HCT116 (cell line): ENCODE measurements around the gene DCUN1D5.

Experiments
- EZH2 ChIP-seq: fragments of 200-600 bp; sonication (generic); IDR thresholded peaks from 2 replicates; pipeline ENCODE4 v1.6.1; 2017; ENCODE audit warnings: antibody characterized with exemption, mixed run types
- POLR2A ChIP-seq: IDR thresholded peaks from 2 replicates; pipeline ENCODE4 v1.7.0; 2011; ENCODE audit warnings: borderline replicate concordance; ENCODE audit not compliant: insufficient read depth, insufficient read length; ENCODE audit errors: extremely low read depth

DNA sequence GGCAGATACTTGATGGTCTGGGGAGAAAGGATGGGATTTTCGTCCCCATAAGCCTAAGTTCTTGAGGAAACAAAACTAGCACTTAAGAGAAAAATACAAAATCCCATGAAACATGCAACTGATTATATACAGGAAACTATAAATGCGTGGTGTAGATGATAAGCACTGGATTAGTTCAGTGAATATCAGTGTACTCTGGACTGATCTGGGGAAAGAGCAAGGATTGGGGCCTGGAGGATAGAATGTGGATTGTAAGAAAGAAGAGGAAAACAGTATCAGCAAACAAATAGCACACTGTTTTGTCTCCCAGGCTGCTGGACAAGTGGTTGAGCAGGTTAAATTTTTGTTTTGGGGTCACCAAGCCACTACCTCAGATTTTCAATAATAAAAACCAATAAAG lies 49.8 kb downstream of the DCUN1D5 start:
- TF ChIP-seq EZH2 (no peak), POLR2A (no peak)
